NCI-H82 treated with DMSO at 0.1 percent for 48 hours (cell line): ENCODE data around the gene NAALADL2.
"Not testable (repeated sequence)": the region's sequence is repeated elsewhere in the genome, so short reads cannot be mapped to it uniquely, and the experiment has no call there.

Source experiments
- DNase-seq: peaks from one replicate; lab custom pipeline; 2025; ENCODE audit not compliant: unreplicated experiment; lab: John Stamatoyannopoulos, UW

NAALADL2 gene

GRCh38 chr3:175346573-175347356 lies 487.6 kb downstream of the NAALADL2 start:
- no peak for DNase-seq

- no peak for DNase-seq
These were observed 490.0 kb downstream of the NAALADL2 start for GRCh38 chr3:175349168-175349567.

- no peak for DNase-seq
These were observed 496.7 kb downstream of the NAALADL2 start for GRCh38 chr3:175355801-175356335.

GRCh38 chr3:175356899-175357324 lies 497.8 kb downstream of the NAALADL2 start:
- no peak for DNase-seq

- DNase-seq, result no peak
These were observed 498.6 kb downstream of the NAALADL2 start for GRCh38 chr3:175357758-175358157.

GRCh38 chr3:175358935-175359334 lies 499.8 kb downstream of the NAALADL2 start:
- DNase-seq, result no peak

DNA sequence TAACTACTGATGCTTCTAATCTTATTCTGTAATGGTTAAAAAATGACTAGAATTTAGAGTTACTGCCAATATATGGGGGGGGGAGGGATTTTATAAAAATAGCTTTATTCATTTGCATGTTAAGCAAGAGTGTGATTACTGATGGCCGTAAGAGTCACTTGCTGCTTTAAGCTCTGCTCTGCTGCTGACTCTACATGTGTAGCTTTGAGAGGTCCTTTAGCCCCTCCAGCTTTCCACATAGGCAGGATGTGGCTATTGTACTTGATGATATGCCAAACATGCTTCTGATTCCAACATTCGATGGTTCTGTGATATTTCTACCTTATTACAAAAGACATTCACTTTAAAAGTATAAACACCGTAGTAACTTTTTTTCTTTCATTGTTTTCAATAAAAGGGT lies 511.3 kb downstream of the NAALADL2 start:
- DNase-seq, result not testable (repeated sequence)

DNA sequence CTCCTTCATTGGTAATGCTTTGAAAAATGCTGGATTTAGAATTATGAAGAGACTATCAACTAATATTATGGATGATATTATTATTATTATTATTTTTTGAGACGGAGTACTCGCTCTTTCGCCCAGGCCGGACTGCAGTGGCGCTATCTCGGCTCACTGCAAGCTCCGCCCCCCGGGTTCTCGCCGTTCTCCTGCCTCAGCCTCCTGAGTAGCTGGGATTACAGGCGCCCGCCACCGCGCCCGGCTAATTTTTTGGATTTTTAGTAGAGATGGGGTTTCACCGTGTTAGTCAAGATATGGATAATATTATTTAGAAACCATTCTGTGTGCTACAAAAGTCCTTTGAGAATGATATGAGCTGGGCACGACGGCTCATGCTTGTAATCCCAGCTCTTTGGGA lies 512.1 kb downstream of the NAALADL2 start:
- not testable (repeated sequence) for DNase-seq

GRCh38 chr3:175374705-175375104 lies 515.6 kb downstream of the NAALADL2 start:
- DNase-seq, result no peak

DNA sequence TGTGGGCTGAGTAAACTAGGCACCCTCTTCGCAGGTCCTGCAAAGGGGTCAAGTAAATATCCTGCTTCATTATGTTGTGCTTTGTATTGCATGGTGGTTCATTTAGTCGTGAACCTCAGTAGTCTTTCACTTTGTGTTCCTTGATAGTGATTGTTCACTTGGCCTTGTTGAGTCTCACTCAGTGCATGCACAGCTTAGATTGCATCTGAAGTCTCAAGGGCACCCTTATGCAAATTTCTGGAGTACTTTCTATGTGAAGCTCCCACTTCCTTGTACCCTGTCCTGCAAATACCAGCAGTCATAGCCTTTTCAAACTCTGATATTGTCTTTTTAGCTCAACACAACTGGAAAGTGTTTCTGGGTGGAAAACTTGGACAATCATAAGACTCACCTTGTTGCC lies 519.2 kb downstream of the NAALADL2 start:
- DNase-seq, result no peak

GRCh38 chr3:175381685-175382084 lies 522.6 kb downstream of the NAALADL2 start:
- DNase-seq, result no peak

DNA sequence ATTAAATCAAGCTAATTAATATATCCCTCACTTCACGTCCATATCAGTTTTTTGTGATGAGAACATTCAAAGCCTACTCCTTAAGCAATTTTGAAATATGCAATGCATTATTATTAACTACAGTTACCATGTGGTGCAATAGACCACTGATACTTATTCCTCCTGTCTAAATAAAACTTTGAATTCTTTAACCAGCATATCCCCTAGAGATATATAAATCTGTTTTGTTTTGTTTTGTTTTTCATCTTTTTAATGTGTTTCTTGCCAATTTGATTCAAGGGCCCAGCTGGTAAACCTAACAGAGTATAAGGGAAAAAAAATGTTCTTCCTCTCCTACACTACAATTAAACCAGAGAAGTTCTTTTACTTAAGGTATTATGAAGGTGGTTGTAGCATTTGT lies 524.2 kb downstream of the NAALADL2 start:
- DNase-seq, result no peak

DNA sequence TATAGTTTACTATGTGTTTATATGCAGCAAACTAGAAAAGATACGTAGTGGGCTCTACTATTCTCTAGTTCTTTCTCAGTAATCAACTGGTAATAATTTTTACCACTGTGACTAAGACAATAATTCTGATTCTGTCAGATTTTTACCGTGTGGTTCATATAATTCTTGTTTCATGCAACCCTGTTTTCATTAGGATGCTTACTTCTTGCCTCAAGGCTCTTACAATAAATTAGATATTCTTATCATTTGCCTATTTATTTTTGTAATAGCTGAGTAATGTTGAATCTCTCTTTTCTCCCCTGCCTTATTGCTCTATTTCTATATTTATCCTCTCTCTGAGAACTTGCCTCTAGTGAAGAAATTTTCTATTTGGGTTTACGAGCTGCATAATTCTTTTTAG lies 524.7 kb downstream of the NAALADL2 start:
- no peak for DNase-seq

DNA sequence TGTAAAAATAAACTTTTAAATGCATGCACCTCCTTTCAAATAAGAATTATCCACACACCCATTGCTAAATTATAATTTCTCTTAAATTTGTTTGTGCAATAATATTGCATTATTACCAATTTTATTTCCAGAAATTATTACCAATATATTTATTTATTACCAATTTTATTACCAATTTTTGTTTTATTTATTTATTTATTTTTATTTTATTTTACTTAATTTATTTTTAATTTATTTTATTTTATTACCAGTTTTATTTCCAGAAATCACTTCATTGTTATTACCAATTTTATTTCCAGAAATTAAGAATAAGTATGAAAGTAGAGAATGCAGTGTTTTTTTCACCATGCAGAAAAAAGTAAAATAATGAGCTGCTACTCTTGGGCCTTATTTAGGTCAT lies 525.4 kb downstream of the NAALADL2 start:
- DNase-seq, result no peak

- no peak for DNase-seq
These were observed 527.5 kb downstream of the NAALADL2 start for GRCh38 chr3:175386630-175387029.

GRCh38 chr3:175389560-175389959 lies 530.4 kb downstream of the NAALADL2 start:
- DNase-seq, result no peak

DNA sequence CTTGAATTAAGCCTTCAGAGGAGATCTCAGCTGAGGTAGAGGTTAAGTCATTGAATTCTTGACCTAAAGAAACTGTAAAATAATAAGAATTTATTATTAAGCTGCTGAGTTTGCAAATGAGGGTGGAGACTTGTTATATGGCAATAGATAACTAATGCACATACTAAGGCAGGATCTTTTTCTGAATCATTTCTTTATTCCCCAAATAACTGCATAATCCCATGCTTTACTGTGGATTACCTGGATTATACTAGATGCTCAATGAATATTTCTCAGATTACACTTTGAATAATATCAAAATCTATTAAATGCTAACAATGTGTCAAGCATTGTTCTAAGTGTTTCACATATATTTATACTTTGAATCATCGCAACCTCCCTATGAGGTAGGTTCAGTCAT lies 532.5 kb downstream of the NAALADL2 start:
- no peak for DNase-seq

DNA sequence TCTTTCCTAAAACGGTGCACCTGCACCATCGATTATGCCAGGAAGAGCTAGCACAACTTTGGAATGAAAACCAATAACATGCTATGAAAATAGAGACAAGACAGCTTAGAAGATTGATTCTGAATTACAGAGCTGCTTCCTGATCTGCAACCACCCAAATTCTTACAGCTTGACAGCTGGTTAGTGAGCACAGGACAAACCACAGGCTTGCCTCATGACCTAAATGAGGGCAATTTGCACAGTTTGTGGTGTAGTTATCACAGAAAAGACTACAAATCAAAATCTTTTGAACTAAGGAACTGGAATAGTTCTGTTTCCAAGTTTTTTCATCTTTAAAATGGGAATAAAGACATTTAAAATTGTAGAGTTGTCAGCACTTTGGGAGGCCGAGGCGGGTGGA lies 533.5 kb downstream of the NAALADL2 start:
- no peak for DNase-seq

- no peak for DNase-seq
These were observed 538.2 kb downstream of the NAALADL2 start for GRCh38 chr3:175397372-175397771.

- DNase-seq, result no peak
These were observed 539.5 kb downstream of the NAALADL2 start for GRCh38 chr3:175398676-175399075.

- no peak for DNase-seq
These were observed 540.2 kb downstream of the NAALADL2 start for GRCh38 chr3:175399156-175399840.

- no peak for DNase-seq
These were observed 544.9 kb downstream of the NAALADL2 start for GRCh38 chr3:175404027-175404426.
